ENCODE results near the gene DENND1A.

The DENND1A gene

DNA sequence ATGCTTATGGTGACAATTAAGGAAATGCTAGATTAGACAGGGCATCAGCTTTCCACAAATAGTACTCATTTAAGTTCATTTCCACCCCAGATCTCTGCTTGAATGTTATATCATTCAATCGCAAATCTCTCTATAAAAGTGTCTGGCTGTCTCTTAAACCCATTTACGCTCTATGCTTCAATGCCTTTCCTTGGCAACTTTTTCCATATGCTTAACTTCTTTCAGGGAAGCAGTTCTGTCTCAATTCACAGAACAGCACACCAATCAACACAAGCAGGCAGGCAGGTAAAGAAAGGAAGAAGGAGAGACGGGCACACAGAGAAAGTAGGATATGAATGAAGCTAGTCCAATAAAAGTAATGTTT, 243.1 kb downstream of the DENND1A start:
- H3K4me3 ChIP-seq (ENCODE audit: low read length) = no peak overlapping the region
- TF ChIP-seq CTCF (conservative IDR thresholded peaks at IDR 0.05; ENCODE audit: low read depth, low read length) = no peak
- DNase-seq (ENCODE audit: low read depth) = no peak

- no peak for TF ChIP-seq CTCF (conservative IDR thresholded peaks at IDR 0.05; ENCODE audit: low read depth, low read length)
- peak; percentile 89 for DNase-seq (ENCODE audit: low read depth)
- H3K4me3 ChIP-seq (ENCODE audit: low read length) = no peak overlapping the region
Observed at GRCh38 chr9:123686131-123686828, 243.6 kb downstream of the DENND1A start.

- DNase-seq (ENCODE audit: low read depth) = no peak
- TF ChIP-seq CTCF (conservative IDR thresholded peaks at IDR 0.05; ENCODE audit: low read depth, low read length) = no peak
- H3K4me3 ChIP-seq (ENCODE audit: low read length) = no peak overlapping the region
Observed at GRCh38 chr9:123685489-123686083, 244.3 kb downstream of the DENND1A start.

DNA sequence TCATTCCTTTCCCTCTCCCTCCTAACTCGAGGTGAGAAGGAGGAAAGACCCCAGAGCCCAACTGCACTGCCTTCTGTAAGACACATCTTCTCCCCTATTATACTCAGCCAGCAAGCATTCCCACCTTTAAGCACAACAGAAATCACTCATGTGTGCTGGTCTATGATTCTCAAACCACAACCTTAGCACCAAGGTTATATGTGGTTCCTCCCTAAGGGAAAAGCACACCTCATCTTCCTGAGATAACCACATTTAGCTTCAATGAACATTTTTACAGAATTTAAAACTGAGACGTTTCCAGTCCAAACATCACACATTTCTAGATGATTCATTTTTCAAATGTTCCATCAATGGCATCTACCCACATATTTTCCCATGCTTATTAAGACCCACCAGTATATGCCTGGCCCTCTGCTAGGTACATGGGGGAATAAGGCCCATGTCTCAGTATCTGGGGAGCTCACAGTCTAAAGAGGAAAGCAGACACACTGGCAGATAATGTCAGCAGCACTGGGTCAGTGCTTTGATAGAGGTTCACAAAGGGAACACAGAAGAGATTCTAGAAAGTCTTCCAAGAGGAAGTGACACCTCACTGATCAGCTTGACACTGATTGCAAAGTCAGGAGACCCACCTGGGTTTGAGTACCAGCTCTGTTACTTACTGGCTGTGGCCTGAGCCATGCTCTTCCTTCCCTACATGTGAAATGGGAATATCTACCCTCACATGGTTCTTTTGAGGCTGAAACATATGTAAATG, 245.4 kb downstream of the DENND1A start:
- no peak overlapping the region for H3K4me3 ChIP-seq (ENCODE audit: low read length)
- no peak for DNase-seq (ENCODE audit: low read depth)
- no peak for TF ChIP-seq CTCF (conservative IDR thresholded peaks at IDR 0.05; ENCODE audit: low read depth, low read length)

DNA sequence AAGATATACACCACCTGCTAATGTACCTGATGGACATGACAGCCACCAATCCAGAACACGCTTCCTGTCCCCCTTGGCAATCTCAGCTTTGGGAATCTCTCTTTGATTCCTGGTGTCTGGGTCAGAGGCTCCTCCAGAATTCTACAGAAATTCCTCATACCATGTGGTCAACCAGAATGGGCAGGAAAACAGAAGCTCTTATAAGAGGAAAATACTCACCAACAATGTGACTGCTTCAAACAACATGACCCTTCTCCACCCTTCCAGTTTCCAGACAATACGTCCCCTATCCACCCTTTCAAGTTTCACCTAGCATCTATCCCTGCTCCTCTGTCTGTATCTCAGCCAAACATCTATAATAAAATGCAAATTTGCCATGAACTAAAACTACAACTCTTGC, 247.2 kb downstream of the DENND1A start:
- H3K4me3 ChIP-seq (ENCODE audit: low read length) = no peak overlapping the region
- no peak for TF ChIP-seq CTCF (conservative IDR thresholded peaks at IDR 0.05; ENCODE audit: low read depth, low read length)
- no peak for DNase-seq (ENCODE audit: low read depth)

GRCh38 chr9:123680352-123680751, 249.6 kb downstream of the DENND1A start:
- no peak for DNase-seq (ENCODE audit: low read depth)
- no peak overlapping the region for H3K4me3 ChIP-seq (ENCODE audit: low read length)
- TF ChIP-seq CTCF (conservative IDR thresholded peaks at IDR 0.05; ENCODE audit: low read depth, low read length) = no peak

Data from retinal pigment epithelial cell (primary cell).